Measurements from ENCODE around the gene PRKCZ. TPM values are rescaled to one million over a fixed set of nuclear protein-coding genes. Genes with fewer than 3 reads are reported as not detected.

Gene PRKCZ
- polyA plus RNA-seq, 1 of the 3 experiments (the other 2 are of a cell fraction) = 24.2 TPM

DNA sequence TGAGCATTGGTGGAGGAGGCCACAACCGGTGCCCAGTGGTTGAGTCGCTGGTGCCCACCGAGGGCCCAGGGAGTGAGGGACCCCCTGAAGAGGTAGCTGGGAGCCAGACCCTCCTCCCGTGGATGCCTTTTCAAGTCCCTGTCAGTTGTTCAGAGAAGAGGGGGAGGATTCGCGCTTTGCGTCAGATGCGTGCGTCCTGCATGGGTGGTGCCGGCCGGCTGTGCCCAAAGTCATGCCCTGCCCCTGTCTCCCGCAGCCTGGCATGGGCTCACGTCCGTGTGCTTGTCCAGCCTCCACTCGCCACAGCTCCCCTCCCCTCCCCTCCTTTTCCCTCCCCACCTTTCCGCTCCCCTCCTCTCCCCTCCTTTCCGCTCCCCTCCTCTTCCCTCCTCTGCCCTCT is 45.2 kb downstream of the PRKCZ start:
- no peak for DNase-seq
- Histone ChIP-seq H3F3A (replicated peaks; ENCODE audit: insufficient read depth) (no peaks in the 10 kb centered on the region), H3K9me3 (no peaks in the 10 kb centered on the region), H3K9ac (no peak overlapping the region), H3K79me2 (ENCODE audit: insufficient read depth) (no peaks in the 10 kb centered on the region), H3K36me3 (replicated peaks in 1 of 2; ENCODE audit: control insufficient read depth in 1 of 2, insufficient read depth in 2 of 2, low read length in 1 of 2) (no peaks in the 10 kb centered on the region), H3K4me1 (ENCODE audit: control insufficient read depth in 1 of 2, insufficient read depth in 2 of 2, low read depth in 1 of 2, low read length in 1 of 2) (no peaks in the 10 kb centered on the region; a peak in 1 of 4 replicates), H3K27ac (ENCODE audit: low read depth in 2 of 2, low read length in 1 of 2) (no peak overlapping the region), H3K27me3 (ENCODE audit: insufficient read depth) (no peaks in the 10 kb centered on the region), H3K9me2 (no peaks in the 10 kb centered on the region), H3K4me3 (ENCODE audit: low read depth in 2 of 2, low read length in 1 of 2) (no peak overlapping the region), H3K4me2 (no peak overlapping the region), H2AFZ (ENCODE audit: low read depth) (no peak overlapping the region), H4K20me1 (ENCODE audit: insufficient read depth) (no peaks in the 10 kb centered on the region)
- 76% methylated on average over 6 of the region's 17 CpGs for WGBS (ENCODE audit: low lambda C conversion rate)
- ChIA-PET CTCF (interaction anchor here (1.0 kb wide), 1 partner anchor 51 kb away, joined by 3 read pairs; no protein-coding TSS in a partner anchor), POLR2A (no interaction called here)
- TF ChIP-seq RXRA (IDR thresholded peaks at IDR 0.05; ENCODE audit: borderline replicate concordance, low read depth) (no peak), TCF12 (IDR thresholded peaks at IDR 0.05) (no peak), TAF1 (IDR thresholded peaks at IDR 0.05; ENCODE audit: borderline replicate concordance, low read depth, low read length) (no peak), FOXM1 (IDR thresholded peaks at IDR 0.05; ENCODE audit: low read depth) (no peak), GABPA (IDR thresholded peaks at IDR 0.05; ENCODE audit: low read depth) (no peak), SIN3A (IDR thresholded peaks at IDR 0.05; ENCODE audit: borderline replicate concordance, low read depth, low read length) (no peak), EP300 (IDR thresholded peaks at IDR 0.05; ENCODE audit: borderline replicate concordance in 1 of 2, low read depth in 1 of 2, low read length in 1 of 2) (no peak), IRF3 (IDR thresholded peaks at IDR 0.05; ENCODE audit: low read depth, low read length) (no peak), MAX (IDR thresholded peaks at IDR 0.05; ENCODE audit: low read depth) (no peak), SMC3 (IDR thresholded peaks at IDR 0.05; ENCODE audit: low read depth, low read length) (no peak), REST (IDR thresholded peaks at IDR 0.05; ENCODE audit: low read depth, low read length) (no peak), CTCF (IDR thresholded peaks at IDR 0.05) (no peak), YY1 (IDR thresholded peaks at IDR 0.05; ENCODE audit: low read depth) (no peak), RCOR1 (IDR thresholded peaks at IDR 0.05; ENCODE audit: low read length) (no peak), GATA2 (CRISPR knock-in tag; IDR thresholded peaks at IDR 0.05) (no peak), FOXJ3 (CRISPR knock-in tag; IDR thresholded peaks at IDR 0.05) (no peak), MEF2A (IDR thresholded peaks at IDR 0.05; ENCODE audit: borderline replicate concordance, low read depth) (no peak)
- TF ChIP-seq, protein P1, sequence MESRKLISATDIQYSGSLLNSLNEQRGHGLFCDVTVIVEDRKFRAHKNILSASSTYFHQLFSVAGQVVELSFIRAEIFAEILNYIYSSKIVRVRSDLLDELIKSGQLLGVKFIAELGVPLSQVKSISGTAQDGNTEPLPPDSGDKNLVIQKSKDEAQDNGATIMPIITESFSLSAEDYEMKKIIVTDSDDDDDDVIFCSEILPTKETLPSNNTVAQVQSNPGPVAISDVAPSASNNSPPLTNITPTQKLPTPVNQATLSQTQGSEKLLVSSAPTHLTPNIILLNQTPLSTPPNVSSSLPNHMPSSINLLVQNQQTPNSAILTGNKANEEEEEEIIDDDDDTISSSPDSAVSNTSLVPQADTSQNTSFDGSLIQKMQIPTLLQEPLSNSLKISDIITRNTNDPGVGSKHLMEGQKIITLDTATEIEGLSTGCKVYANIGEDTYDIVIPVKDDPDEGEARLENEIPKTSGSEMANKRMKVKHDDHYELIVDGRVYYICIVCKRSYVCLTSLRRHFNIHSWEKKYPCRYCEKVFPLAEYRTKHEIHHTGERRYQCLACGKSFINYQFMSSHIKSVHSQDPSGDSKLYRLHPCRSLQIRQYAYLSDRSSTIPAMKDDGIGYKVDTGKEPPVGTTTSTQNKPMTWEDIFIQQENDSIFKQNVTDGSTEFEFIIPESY (IDR thresholded peaks at IDR 0.05; ENCODE audit: borderline replicate concordance, low read depth) = no peak
- TF ChIP-seq, protein P2, sequence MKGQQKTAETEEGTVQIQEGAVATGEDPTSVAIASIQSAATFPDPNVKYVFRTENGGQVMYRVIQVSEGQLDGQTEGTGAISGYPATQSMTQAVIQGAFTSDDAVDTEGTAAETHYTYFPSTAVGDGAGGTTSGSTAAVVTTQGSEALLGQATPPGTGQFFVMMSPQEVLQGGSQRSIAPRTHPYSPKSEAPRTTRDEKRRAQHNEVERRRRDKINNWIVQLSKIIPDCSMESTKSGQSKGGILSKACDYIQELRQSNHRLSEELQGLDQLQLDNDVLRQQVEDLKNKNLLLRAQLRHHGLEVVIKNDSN (IDR thresholded peaks at IDR 0.05; ENCODE audit: borderline replicate concordance, low read depth) = no peak

All from SK-N-SH (cell line).